C1 segment of cervical spinal cord (tissue), 14 donors: Measurements from ENCODE around the gene COG5.
"Not testable (repeated sequence)": the region's sequence is repeated elsewhere in the genome, so short reads cannot be mapped to it uniquely, and the experiment has no call there.

Experiments
- DNase-seq, 14 donors: peaks; one replicate each; lab custom pipeline; 2025; lab: John Stamatoyannopoulos, UW

Gene COG5

GRCh38 chr7:107276220-107276827, 287.4 kb downstream of the COG5 start:
- DNase-seq: no peak

GRCh38 chr7:107274506-107274905, 289.2 kb downstream of the COG5 start:
- no peak for DNase-seq

GRCh38 chr7:107269790-107270189, 293.9 kb downstream of the COG5 start:
- no peak for DNase-seq

GRCh38 chr7:107268594-107268993, 295.1 kb downstream of the COG5 start:
- no peak for DNase-seq

- DNase-seq: no peak
These were observed 296.6 kb downstream of the COG5 start for GRCh38 chr7:107267138-107267537.

- no peak for DNase-seq
These were observed 299.0 kb downstream of the COG5 start for GRCh38 chr7:107264723-107265122.

GRCh38 chr7:107262857-107263256, 300.9 kb downstream of the COG5 start:
- DNase-seq: peak in 1 of 14 donors; percentile 77

GRCh38 chr7:107258737-107259136, 305.0 kb downstream of the COG5 start:
- no peak for DNase-seq

GRCh38 chr7:107255602-107256001, 308.1 kb downstream of the COG5 start:
- no peak for DNase-seq

- DNase-seq: no peak
These were observed 309.2 kb downstream of the COG5 start for GRCh38 chr7:107254398-107254985.

GRCh38 chr7:107253599-107253998, 310.1 kb downstream of the COG5 start:
- DNase-seq: peak in 3 of 14 donors; percentile 14 to 95 (median 30)

GRCh38 chr7:107251963-107252362, 311.8 kb downstream of the COG5 start:
- no peak for DNase-seq

GRCh38 chr7:107248551-107249316, 315.0 kb downstream of the COG5 start:
- no peak for DNase-seq

GRCh38 chr7:107246836-107247235, 316.9 kb downstream of the COG5 start:
- DNase-seq: not testable (repeated sequence)

GRCh38 chr7:107244613-107245012, 319.1 kb downstream of the COG5 start:
- DNase-seq: no peak

GRCh38 chr7:107242267-107242666, 321.5 kb downstream of the COG5 start:
- no peak for DNase-seq

GRCh38 chr7:107237451-107237850, 326.3 kb downstream of the COG5 start:
- no peak for DNase-seq

- DNase-seq: peak in 1 of 14 donors; percentile 90
These were observed 326.9 kb downstream of the COG5 start for GRCh38 chr7:107236862-107237261.

GRCh38 chr7:107234436-107234835, 329.3 kb downstream of the COG5 start:
- peak in 5 of 14 donors; percentile 5 to 76 (median 11) for DNase-seq

- DNase-seq: peak in 1 of 14 donors; percentile 61
These were observed 329.7 kb downstream of the COG5 start for GRCh38 chr7:107233981-107234380.

GRCh38 chr7:107233174-107233573, 330.5 kb downstream of the COG5 start:
- DNase-seq: peak in 3 of 14 donors; percentile 9 to 91 (median 21)

- DNase-seq: peak in 1 of 14 donors; percentile 89
These were observed 331.1 kb downstream of the COG5 start for GRCh38 chr7:107232568-107233090.
